H7 (cell line): ENCODE data around the gene KDM2A. TPM values are rescaled to one million over a fixed set of nuclear protein-coding genes. Genes with fewer than 3 reads are reported as not detected.
"Not testable (repeated sequence)": the region's sequence is repeated elsewhere in the genome, so short reads cannot be mapped to it uniquely, and the experiment has no call there.

ENCODE experiments used
- DNase-seq: peaks from one replicate; pipeline ENCODE4 v3.0.0; 2012
- H3K27me3 ChIP-seq: 2 replicates; pipeline ENCODE4 v1.6.0; 2011; ENCODE audit warnings: mild to moderate bottlenecking, low read length; ENCODE audit not compliant: control insufficient read depth, insufficient read depth
- H3K36me3 ChIP-seq: replicated peaks from 2 replicates; pipeline ENCODE4 v1.5.1; 2011; ENCODE audit warnings: low read length; ENCODE audit not compliant: control insufficient read depth, insufficient read depth
- H3K4me3 ChIP-seq: 2 replicates; pipeline ENCODE4 v1.5.1; 2011; ENCODE audit warnings: low read depth, mild to moderate bottlenecking, control low read depth, low read length, moderate library complexity; ENCODE audit not compliant: insufficient read depth
- total RNA-seq: library from RNA; depleted of rRNA; stranded (reverse); fragments of >200 nt; shearing (Covaris generic); gene quantifications from 2 replicates; pipeline ENCODE4 v1.2.3, GENCODE V29; 2014

Gene KDM2A
- total RNA-seq, 1 experiment from 2014 or later, result 29.2 TPM

- no peaks in the 10 kb centered on the region for H3K36me3 ChIP-seq
- peak; percentile 15 for DNase-seq
- no peak overlapping the region for H3K4me3 ChIP-seq
- no peaks in the 10 kb centered on the region for H3K27me3 ChIP-seq
Observed at GRCh38 chr11:67102664-67103063, 16.4 kb upstream of the KDM2A start.

DNA sequence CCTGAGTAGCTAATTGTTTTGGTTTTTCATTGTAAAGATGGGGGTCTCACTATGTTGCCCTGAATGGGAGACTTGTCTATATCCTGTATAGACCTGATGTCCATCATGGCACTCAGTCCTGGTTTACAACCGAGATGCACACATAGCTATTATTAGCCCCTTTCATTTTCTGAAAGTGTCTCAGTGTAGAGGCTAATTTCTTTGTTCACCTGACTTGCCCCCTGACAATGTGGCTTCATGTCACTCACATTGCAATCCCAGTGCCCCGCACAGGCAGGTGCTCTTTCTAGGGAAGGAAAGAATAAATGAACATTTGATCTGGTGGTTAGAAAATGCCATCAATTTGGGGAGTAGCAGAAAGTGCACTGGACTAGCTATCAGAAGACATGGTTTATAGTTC lies 13.1 kb upstream of the KDM2A start:
- Histone ChIP-seq H3K36me3 (no peaks in the 10 kb centered on the region), H3K27me3 (no peaks in the 10 kb centered on the region), H3K4me3 (no peak overlapping the region)
- DNase-seq, result no peak

- Histone ChIP-seq H3K36me3 (no peaks in the 10 kb centered on the region), H3K4me3 (no peak overlapping the region), H3K27me3 (no peaks in the 10 kb centered on the region)
- no peak for DNase-seq
Observed at GRCh38 chr11:67111261-67111660, 7.8 kb upstream of the KDM2A start.

DNA sequence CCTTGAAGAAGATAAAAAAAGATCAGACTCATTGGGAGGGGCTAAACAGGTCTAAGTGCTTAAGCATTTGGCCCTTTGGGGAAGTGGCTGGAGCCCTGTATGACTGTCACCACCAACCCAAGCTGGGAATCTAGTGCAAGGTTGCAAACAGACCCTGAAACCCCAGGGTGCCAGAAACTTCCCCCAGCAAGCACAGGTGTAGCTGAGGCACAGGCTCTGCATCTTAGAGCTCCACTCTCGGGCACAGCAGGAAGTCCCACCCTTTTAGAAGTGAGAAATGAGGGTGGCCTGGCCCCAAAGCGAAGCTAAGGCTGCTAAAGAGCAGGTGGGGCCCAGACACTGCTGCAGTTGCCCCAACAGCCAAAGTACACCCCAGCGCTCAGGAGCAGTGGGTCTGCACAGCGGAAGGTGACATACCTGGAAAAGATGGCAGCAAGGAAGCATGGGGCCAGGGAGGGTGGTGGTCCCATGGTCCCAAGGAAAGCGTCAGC lies 5.8 kb upstream of the KDM2A start:
- Histone ChIP-seq H3K27me3 (peaks cover 2% of the 10 kb centered on the region; the same call in 1 of the 2 replicates), H3K36me3 (no peaks in the 10 kb centered on the region), H3K4me3 (no peak overlapping the region)
- peak; percentile 27 for DNase-seq

- H3K4me3 ChIP-seq, result no peak overlapping the region
- no peak for DNase-seq
- no peaks in the 10 kb centered on the region for H3K36me3 ChIP-seq
- H3K27me3 ChIP-seq, result peaks cover 2% of the 10 kb centered on the region; the same call in 1 of the 2 replicates
Observed at GRCh38 chr11:67114275-67114896, 4.7 kb upstream of the KDM2A start.

- no peak overlapping the region for H3K4me3 ChIP-seq
- H3K27me3 ChIP-seq, result peaks cover 2% of the 10 kb centered on the region; the same call in 1 of the 2 replicates
- no peak for DNase-seq
- H3K36me3 ChIP-seq, result no peaks in the 10 kb centered on the region
Observed at GRCh38 chr11:67116758-67117105, 2.3 kb upstream of the KDM2A start.

- no peak for DNase-seq
- H3K27me3 ChIP-seq, result peaks cover 2% of the 10 kb centered on the region; the same call in 1 of the 2 replicates
- H3K4me3 ChIP-seq, result peak overlapping the region; percentile 61
- H3K36me3 ChIP-seq, result no peaks in the 10 kb centered on the region
Observed at GRCh38 chr11:67117176-67117575, 1.9 kb upstream of the KDM2A start.

DNA sequence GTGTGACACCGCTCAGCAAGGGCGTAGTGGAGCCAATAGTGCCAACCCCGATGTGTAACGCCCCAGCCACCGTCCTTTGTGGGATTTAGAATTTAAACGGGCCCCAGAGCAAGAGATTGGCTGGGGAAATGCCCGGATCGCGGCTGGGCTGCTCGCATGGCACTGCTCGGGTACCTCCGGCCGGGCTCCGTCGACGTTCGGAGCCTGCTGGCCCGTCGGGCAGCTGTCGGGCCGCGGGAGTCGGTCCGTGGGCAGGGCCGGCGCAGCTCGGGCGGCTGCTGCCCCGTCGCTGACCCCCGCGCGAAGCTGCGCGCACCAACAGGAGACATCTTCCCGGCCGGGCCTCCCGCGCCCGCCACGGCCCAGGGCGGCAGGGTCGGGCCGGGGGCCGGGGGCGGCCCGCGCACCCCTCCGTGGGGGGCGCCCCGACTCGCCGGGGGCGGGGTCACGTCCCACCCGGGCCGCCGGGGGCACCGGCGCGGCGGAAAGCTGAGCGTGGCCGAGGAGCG lies 1.3 kb upstream of the KDM2A start:
- peaks cover 2% of the 10 kb centered on the region; the same call in 1 of the 2 replicates for H3K27me3 ChIP-seq
- peak overlapping the region; percentile 61 for H3K4me3 ChIP-seq
- no peaks in the 10 kb centered on the region for H3K36me3 ChIP-seq
- peak; percentile 78 for DNase-seq

GRCh38 chr11:67118181-67118766 lies 789 bp upstream of the KDM2A start:
- Histone ChIP-seq H3K36me3 (no peaks in the 10 kb centered on the region), H3K4me3 (peak overlapping the region; percentile 61), H3K27me3 (peaks cover 2% of the 10 kb centered on the region; the same call in 1 of the 2 replicates)
- DNase-seq, result peak; percentile 88

- Histone ChIP-seq H3K27me3 (peaks cover 2% of the 10 kb centered on the region; the same call in 1 of the 2 replicates), H3K36me3 (no peaks in the 10 kb centered on the region), H3K4me3 (peak overlapping the region; percentile 57)
- DNase-seq, result peak; percentile 59
Observed at GRCh38 chr11:67119585-67120391, 725 bp downstream of the KDM2A start.

GRCh38 chr11:67120456-67120855 lies 1.4 kb downstream of the KDM2A start:
- peaks cover 2% of the 10 kb centered on the region; the same call in 1 of the 2 replicates for H3K27me3 ChIP-seq
- H3K36me3 ChIP-seq, result peaks cover 2% of the 10 kb centered on the region; the same call in 1 of the 2 replicates
- peak overlapping the region; percentile 57 for H3K4me3 ChIP-seq
- no peak for DNase-seq

DNA sequence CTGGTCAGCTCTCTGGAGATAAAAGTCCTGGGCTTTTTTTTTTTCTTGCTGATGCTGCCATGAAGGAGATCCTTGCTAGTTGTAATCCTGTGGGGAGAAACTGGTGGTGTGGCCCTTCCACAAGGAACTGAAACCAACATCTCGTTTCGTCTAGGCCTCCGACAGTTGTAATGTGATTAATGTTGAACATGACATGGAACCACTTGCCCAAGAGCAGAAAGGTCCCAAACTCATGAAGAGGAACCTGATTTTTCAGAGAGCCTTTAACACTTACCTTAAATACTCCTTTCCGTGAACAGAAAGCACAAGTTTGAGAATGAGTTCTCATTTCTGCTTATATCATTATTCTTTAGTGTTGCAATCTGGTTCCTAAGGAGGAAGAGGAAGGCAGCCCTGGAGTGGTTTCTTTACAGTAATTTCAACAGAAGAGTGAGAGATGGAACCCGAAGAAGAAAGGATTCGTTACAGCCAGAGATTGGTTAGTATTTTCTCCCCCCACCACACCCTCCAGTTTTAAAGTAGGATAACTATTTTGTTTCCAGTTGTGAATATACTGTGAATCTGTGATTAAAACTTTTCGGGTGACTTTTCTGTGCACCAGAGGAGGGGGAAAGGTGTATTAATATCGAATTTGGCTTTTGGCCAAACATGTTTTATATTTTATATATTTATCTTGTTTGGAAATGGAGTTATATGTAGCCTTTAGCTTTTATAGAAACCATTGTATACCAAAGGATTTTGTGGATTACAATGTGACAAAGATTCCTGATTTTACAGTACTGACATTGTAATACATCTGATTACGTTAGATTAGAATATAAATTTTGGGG lies 2.0 kb downstream of the KDM2A start:
- Histone ChIP-seq H3K36me3 (peaks cover 2% of the 10 kb centered on the region; the same call in 1 of the 2 replicates), H3K27me3 (peaks cover 2% of the 10 kb centered on the region; the same call in 1 of the 2 replicates), H3K4me3 (peak overlapping the region; percentile 57)
- DNase-seq, result no peak

- not testable (repeated sequence) for H3K4me3 ChIP-seq, H3K27me3 ChIP-seq, DNase-seq, H3K36me3 ChIP-seq
Observed at GRCh38 chr11:67123801-67124200, 4.7 kb downstream of the KDM2A start.

DNA sequence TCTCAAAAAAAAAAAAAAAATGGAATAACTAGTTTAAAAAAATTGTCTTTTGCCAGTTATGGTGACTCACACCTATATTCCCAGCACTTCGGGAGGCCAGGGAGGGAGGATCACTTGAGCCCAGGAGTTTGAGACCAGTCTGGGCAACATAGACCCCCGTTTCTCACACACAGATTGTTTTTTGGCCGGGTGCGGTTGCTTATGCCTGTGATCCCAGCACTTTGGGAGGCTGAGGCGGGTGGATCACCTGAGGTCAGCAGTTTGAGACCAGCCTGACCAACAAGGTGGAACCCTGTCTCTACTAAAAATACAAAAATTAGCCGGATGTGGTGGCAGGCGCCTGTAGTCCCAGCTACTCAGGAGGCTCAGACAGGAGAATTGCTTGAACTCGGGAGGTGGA lies 7.2 kb downstream of the KDM2A start:
- not testable (repeated sequence) for DNase-seq, H3K27me3 ChIP-seq, H3K36me3 ChIP-seq, H3K4me3 ChIP-seq
